HL-60 (cell line): Measurements from ENCODE around the gene CDC37L1.

ENCODE experiments used
- DNase-seq, 2 experiments: peaks; one replicate each; pipeline ENCODE4 v3.0.0-alpha.2; 2010 to 2020; ENCODE audit warnings: low read depth in 1 of 2, low spot score in 1 of 2
- H3K27ac ChIP-seq: fragments of 250-450 bp; sonication (Bioruptor Pico); replicated peaks from 2 replicates; pipeline ENCODE4 v1.5.1; 2020; ENCODE audit warnings: mild to moderate bottlenecking, moderate library complexity
- H3K27me3 ChIP-seq: fragments of 250-450 bp; sonication (Bioruptor Pico); 2 replicates; pipeline ENCODE4 v1.5.1; 2021; ENCODE audit warnings: mild to moderate bottlenecking, moderate library complexity; ENCODE audit not compliant: insufficient read depth, poor library complexity, severe bottlenecking
- H3K4me3 ChIP-seq: replicated peaks from 2 replicates; pipeline ENCODE4 v1.5.1; 2011; ENCODE audit warnings: mild to moderate bottlenecking, control low read depth, low read length; ENCODE audit not compliant: insufficient read depth
- GABPA ChIP-seq: IDR thresholded peaks from 2 replicates; pipeline ENCODE4 v1.6.1; 2012; ENCODE audit warnings: low read depth
- POLR2AphosphoS5 ChIP-seq: IDR thresholded peaks from 2 replicates; pipeline ENCODE4 v1.6.1; 2012; ENCODE audit warnings: low read depth
- SPI1 ChIP-seq: IDR thresholded peaks from 2 replicates; pipeline ENCODE4 v1.6.1; 2012; ENCODE audit warnings: low read depth, mild to moderate bottlenecking, borderline replicate concordance
- TF ChIP-seq, protein P1 (sequence below): IDR thresholded peaks from one replicate; pipeline ENCODE4 v1.5.1; 2011; ENCODE audit warnings: low read length, control low read depth, inconsistent platforms; ENCODE audit not compliant: insufficient read depth
- TF ChIP-seq, protein P2 (sequence below): IDR thresholded peaks from 2 replicates; pipeline ENCODE4 v1.6.1; 2012; ENCODE audit warnings: low read depth; ENCODE audit not compliant: insufficient replicate concordance

The CDC37L1 gene

DNA sequence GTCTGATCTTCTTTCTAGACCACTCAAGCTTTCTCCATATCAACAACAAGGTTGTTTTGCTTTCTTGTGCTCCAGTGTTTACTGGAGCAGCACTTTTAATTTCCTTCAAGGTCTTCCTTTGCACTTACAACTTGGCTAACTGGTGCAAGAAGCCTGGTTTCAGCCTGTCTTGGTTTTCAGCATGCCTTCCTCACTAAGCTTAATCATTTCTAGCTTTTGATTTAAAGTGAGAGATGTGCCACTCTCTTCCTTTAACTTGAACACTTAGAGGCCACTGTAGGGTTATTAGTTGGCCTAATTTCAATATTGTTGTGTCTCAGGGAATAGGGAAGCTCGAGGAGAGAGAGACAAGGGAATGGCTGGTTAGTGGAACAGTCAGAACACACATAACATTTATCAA is 48.2 kb downstream of the CDC37L1 start:
- Histone ChIP-seq H3K4me3 (no peak overlapping the region), H3K27ac (no peak overlapping the region), H3K27me3 (no peaks in the 10 kb centered on the region)
- TF ChIP-seq, protein P1, sequence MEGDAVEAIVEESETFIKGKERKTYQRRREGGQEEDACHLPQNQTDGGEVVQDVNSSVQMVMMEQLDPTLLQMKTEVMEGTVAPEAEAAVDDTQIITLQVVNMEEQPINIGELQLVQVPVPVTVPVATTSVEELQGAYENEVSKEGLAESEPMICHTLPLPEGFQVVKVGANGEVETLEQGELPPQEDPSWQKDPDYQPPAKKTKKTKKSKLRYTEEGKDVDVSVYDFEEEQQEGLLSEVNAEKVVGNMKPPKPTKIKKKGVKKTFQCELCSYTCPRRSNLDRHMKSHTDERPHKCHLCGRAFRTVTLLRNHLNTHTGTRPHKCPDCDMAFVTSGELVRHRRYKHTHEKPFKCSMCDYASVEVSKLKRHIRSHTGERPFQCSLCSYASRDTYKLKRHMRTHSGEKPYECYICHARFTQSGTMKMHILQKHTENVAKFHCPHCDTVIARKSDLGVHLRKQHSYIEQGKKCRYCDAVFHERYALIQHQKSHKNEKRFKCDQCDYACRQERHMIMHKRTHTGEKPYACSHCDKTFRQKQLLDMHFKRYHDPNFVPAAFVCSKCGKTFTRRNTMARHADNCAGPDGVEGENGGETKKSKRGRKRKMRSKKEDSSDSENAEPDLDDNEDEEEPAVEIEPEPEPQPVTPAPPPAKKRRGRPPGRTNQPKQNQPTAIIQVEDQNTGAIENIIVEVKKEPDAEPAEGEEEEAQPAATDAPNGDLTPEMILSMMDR, result no peak
- TF ChIP-seq POLR2AphosphoS5, result no peak
- DNase-seq, result no peak

DNA sequence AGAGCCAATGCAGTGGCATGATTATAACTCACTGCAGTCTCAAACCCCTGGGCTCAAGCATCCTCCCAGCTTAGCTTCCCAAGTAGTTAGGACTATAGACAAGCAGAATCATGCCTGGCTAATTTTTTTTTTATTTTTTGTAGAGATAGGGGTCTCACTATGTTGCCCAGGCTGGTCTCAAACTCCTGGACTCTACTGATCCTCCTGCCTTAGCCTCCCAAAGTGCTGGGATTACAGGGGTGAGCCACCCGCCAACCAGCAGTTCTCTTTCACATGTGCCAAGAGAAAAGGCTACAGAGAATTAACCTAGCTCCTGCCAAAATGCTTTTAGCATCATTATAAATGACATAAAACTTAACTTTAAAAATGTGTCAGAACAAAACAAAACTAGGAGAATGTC is 53.5 kb downstream of the CDC37L1 start:
- Histone ChIP-seq H3K27ac (no peak overlapping the region), H3K27me3 (no peaks in the 10 kb centered on the region), H3K4me3 (no peak overlapping the region)
- no peak for TF ChIP-seq POLR2AphosphoS5
- no peak for TF ChIP-seq GABPA
- TF ChIP-seq SPI1, result no peak
- TF ChIP-seq, protein P2, sequence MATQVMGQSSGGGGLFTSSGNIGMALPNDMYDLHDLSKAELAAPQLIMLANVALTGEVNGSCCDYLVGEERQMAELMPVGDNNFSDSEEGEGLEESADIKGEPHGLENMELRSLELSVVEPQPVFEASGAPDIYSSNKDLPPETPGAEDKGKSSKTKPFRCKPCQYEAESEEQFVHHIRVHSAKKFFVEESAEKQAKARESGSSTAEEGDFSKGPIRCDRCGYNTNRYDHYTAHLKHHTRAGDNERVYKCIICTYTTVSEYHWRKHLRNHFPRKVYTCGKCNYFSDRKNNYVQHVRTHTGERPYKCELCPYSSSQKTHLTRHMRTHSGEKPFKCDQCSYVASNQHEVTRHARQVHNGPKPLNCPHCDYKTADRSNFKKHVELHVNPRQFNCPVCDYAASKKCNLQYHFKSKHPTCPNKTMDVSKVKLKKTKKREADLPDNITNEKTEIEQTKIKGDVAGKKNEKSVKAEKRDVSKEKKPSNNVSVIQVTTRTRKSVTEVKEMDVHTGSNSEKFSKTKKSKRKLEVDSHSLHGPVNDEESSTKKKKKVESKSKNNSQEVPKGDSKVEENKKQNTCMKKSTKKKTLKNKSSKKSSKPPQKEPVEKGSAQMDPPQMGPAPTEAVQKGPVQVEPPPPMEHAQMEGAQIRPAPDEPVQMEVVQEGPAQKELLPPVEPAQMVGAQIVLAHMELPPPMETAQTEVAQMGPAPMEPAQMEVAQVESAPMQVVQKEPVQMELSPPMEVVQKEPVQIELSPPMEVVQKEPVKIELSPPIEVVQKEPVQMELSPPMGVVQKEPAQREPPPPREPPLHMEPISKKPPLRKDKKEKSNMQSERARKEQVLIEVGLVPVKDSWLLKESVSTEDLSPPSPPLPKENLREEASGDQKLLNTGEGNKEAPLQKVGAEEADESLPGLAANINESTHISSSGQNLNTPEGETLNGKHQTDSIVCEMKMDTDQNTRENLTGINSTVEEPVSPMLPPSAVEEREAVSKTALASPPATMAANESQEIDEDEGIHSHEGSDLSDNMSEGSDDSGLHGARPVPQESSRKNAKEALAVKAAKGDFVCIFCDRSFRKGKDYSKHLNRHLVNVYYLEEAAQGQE, result no peak
- TF ChIP-seq, protein P1, result no peak
- no peak for DNase-seq

DNA sequence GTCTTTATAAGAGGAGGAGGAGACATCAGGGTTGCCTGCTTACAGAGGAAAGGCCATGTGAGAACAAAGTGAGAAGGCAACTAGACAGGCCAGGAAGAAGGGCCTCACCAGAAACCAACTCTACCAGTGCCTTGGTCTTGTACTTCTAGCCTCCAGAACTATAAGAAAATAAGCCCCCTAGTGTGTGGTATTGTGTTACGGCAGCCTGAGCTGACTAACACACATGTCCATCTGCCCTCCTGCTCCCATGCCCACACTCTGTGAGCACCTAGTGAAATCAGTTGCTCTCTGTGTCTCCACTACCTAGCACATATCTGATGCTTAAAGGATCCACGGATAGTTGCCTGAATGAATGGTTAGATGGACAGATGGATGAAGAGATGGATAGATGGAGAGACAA is 54.8 kb downstream of the CDC37L1 start:
- Histone ChIP-seq H3K4me3 (no peak overlapping the region), H3K27me3 (no peaks in the 10 kb centered on the region), H3K27ac (no peak overlapping the region)
- TF ChIP-seq SPI1 (no peak), GABPA (no peak), POLR2AphosphoS5 (no peak)
- TF ChIP-seq, protein P2, result no peak
- TF ChIP-seq, protein P1, result no peak
- DNase-seq, result no peak

DNA sequence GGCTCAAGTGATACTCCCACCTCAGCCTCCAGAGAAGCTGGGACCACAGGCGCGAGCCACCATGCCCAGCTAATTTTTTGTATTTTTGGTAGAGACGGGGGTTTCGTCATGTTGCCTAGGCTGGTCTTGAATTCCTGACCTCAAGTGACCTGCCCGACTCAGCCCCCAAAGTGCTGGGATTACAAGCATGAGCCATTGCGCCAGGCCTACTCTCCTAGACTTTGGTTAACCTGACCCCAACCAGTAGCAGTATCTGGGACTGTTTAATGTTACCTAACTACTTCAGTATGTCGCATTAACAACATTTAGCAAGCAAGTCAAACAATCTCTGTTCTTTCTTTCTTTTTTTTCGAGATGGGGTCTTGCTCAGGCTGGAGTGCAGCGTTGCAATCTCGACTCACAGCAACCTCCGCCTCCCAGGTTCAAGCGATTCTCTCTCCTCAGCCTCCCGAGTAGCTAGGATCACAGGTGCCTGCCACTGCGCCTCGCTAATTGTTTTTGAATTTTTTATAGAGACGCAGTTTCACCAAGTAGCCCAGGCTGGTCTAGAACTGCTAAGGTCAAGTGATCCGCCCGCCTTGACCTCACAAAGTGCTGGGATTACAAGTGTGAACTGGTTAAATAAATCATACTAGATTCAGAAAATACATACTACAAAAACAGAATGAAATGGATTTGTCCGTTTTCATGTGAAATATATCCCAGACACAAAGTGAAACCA is 59.7 kb downstream of the CDC37L1 start:
- DNase-seq, result no peak
- TF ChIP-seq GABPA, result no peak
- no peak for TF ChIP-seq POLR2AphosphoS5
- no peak for TF ChIP-seq SPI1
- TF ChIP-seq, protein P1, result no peak
- TF ChIP-seq, protein P2, result no peak
- Histone ChIP-seq H3K27ac (peak overlapping the region; percentile 13; the same call in 1 of the 2 replicates), H3K27me3 (no peaks in the 10 kb centered on the region), H3K4me3 (peak overlapping the region; percentile 84)
